NCI-H1694 (cell line): Measurements from ENCODE around the gene LRRFIP1.
A peak's percentile ranks its signal among the peaks of the same experiment; 100 is the strongest.
"Not testable (repeated sequence)": the region's sequence is repeated elsewhere in the genome, so short reads cannot be mapped to it uniquely, and the experiment has no call there.

Experiments
- DNase-seq: peaks from one replicate; lab custom pipeline; 2025; lab: John Stamatoyannopoulos, UW

The LRRFIP1 gene

GRCh38 chr2:237746302-237747080, 119.1 kb downstream of the LRRFIP1 start:
- no peak for DNase-seq

- DNase-seq, result no peak
Observed at GRCh38 chr2:237747189-237747588, 119.8 kb downstream of the LRRFIP1 start.

- DNase-seq, result no peak
Observed at GRCh38 chr2:237749002-237749401, 121.6 kb downstream of the LRRFIP1 start.

GRCh38 chr2:237749961-237750360, 122.6 kb downstream of the LRRFIP1 start:
- DNase-seq, result no peak

- DNase-seq, result not testable (repeated sequence)
Observed at GRCh38 chr2:237750441-237750840, 123.1 kb downstream of the LRRFIP1 start.

- DNase-seq, result no peak
Observed at GRCh38 chr2:237752761-237753165, 125.4 kb downstream of the LRRFIP1 start.

GRCh38 chr2:237754182-237754581, 126.8 kb downstream of the LRRFIP1 start:
- DNase-seq, result no peak

- no peak for DNase-seq
Observed at GRCh38 chr2:237754626-237755248, 127.3 kb downstream of the LRRFIP1 start.

GRCh38 chr2:237757616-237758015, 130.2 kb downstream of the LRRFIP1 start:
- no peak for DNase-seq

- no peak for DNase-seq
Observed at GRCh38 chr2:237758185-237758584, 130.8 kb downstream of the LRRFIP1 start.

- no peak for DNase-seq
Observed at GRCh38 chr2:237759176-237759575, 131.8 kb downstream of the LRRFIP1 start.

GRCh38 chr2:237760506-237761502, 133.4 kb downstream of the LRRFIP1 start:
- DNase-seq, result no peak

GRCh38 chr2:237762291-237763182, 135.2 kb downstream of the LRRFIP1 start:
- not testable (repeated sequence) for DNase-seq

- DNase-seq, result no peak
Observed at GRCh38 chr2:237763812-237764211, 136.4 kb downstream of the LRRFIP1 start.

- not testable (repeated sequence) for DNase-seq
Observed at GRCh38 chr2:237765122-237765521, 137.7 kb downstream of the LRRFIP1 start.

- no peak for DNase-seq
Observed at GRCh38 chr2:237765875-237766274, 138.5 kb downstream of the LRRFIP1 start.

GRCh38 chr2:237766340-237766739, 139.0 kb downstream of the LRRFIP1 start:
- DNase-seq, result no peak

- DNase-seq, result no peak
Observed at GRCh38 chr2:237772513-237772912, 145.1 kb downstream of the LRRFIP1 start.

- no peak for DNase-seq
Observed at GRCh38 chr2:237773826-237774225, 146.4 kb downstream of the LRRFIP1 start.

- DNase-seq, result peak; percentile 30
Observed at GRCh38 chr2:237774811-237775553, 147.6 kb downstream of the LRRFIP1 start.

GRCh38 chr2:237779521-237779920, 152.1 kb downstream of the LRRFIP1 start:
- DNase-seq, result no peak
